SK-N-SH (cell line): ENCODE measurements around the gene AFP. TPM values are rescaled to one million over a fixed set of nuclear protein-coding genes. Genes with fewer than 3 reads are reported as not detected.

Source experiments
- CTCF ChIA-PET: fragments of 300-600, 350-600 bp; formaldehyde crosslinking; extraction: SDS; loops from one replicate; lab custom pipeline; 2021; lab: Yijun Ruan, JAX
- POLR2A ChIA-PET: fragments of 350-600 bp; sonication (Branson Sonifier 250); formaldehyde crosslinking; extraction: SDS; loops from one replicate; lab custom pipeline; 2020; ENCODE audit warnings: antibody characterized with exemption, inconsistent platforms; lab: Yijun Ruan, JAX
- DNase-seq: peaks from one replicate; pipeline ENCODE4 v3.0.0; 2012
- H2AFZ ChIP-seq: fragments of 200-600 bp; sonication (generic); 2 replicates; pipeline ENCODE4 v1.8.1; 2016; ENCODE audit warnings: antibody characterized with exemption, mild to moderate bottlenecking, low read depth
- H3F3A ChIP-seq: fragments of 200-600 bp; sonication (generic); replicated peaks from 2 replicates; pipeline ENCODE3; 2016; ENCODE audit warnings: antibody characterized with exemption, mild to moderate bottlenecking; ENCODE audit not compliant: insufficient read depth
- H3K27ac ChIP-seq, 2 experiments: fragments of 200-500 bp in 1 of 2; fragments of 200-600 bp in 1 of 2; sonication (Bioruptor generic) in 1 of 2; sonication (generic), shearing (Covaris generic) in 1 of 2; 2 replicates each; pipeline versions ENCODE4 v1.5.1 to v1.6.1; 2014 to 2016; ENCODE audit warnings: low read depth in 2 of 2, inconsistent platforms in 1 of 2, low read length in 1 of 2, mild to moderate bottlenecking in 1 of 2, mixed read lengths in 1 of 2
- H3K27me3 ChIP-seq: fragments of 200-600 bp; sonication (generic), shearing (Covaris generic); 2 replicates; pipeline ENCODE4 v1.6.1; 2016; ENCODE audit warnings: mixed run types; ENCODE audit not compliant: insufficient read depth
- H3K36me3 ChIP-seq, 2 experiments: fragments of 200-500 bp in 1 of 2; fragments of 200-600 bp in 1 of 2; sonication (Bioruptor generic) in 1 of 2; sonication (generic) in 1 of 2; replicated peaks in 1 of 2; 2 replicates each; pipeline versions ENCODE3 to v1.5.1; 2014 to 2016; ENCODE audit warnings: low read length in 1 of 2, mild to moderate bottlenecking in 1 of 2; ENCODE audit not compliant: insufficient read depth in 2 of 2, control insufficient read depth in 1 of 2
- H3K4me1 ChIP-seq, 2 experiments: fragments of 200-500 bp in 1 of 2; fragments of 200-600 bp in 1 of 2; sonication (Bioruptor generic) in 1 of 2; sonication (generic), shearing (Covaris generic) in 1 of 2; 2 replicates each; pipeline versions ENCODE4 v1.5.1 to v1.6.1; 2014 to 2016; ENCODE audit warnings: low read depth in 1 of 2, low read length in 1 of 2, mixed run types in 1 of 2; ENCODE audit not compliant: insufficient read depth in 2 of 2, control insufficient read depth in 1 of 2
- H3K4me2 ChIP-seq: fragments of 200-600 bp; sonication (generic), shearing (Covaris generic); 2 replicates; pipeline ENCODE4 v1.6.1; 2017; ENCODE audit warnings: mixed run types
- H3K4me3 ChIP-seq, 2 experiments: fragments of 200-500 bp in 1 of 2; fragments of 200-600 bp in 1 of 2; sonication (Bioruptor generic) in 1 of 2; sonication (generic), shearing (Covaris generic) in 1 of 2; 2 replicates each; pipeline versions ENCODE4 v1.5.1 to v1.8.1; 2014 to 2016; ENCODE audit warnings: low read depth in 2 of 2, inconsistent platforms in 1 of 2, low read length in 1 of 2, mild to moderate bottlenecking in 1 of 2, mixed read lengths in 1 of 2, moderate library complexity in 1 of 2
- H3K79me2 ChIP-seq: fragments of 200-600 bp; sonication (generic); 2 replicates; pipeline ENCODE4 v1.8.1; 2017; ENCODE audit warnings: mild to moderate bottlenecking; ENCODE audit not compliant: insufficient read depth
- H3K9ac ChIP-seq: fragments of 200-600 bp; sonication (generic); 2 replicates; pipeline ENCODE4 v1.6.1; 2017; ENCODE audit warnings: mixed run types
- H3K9me2 ChIP-seq: fragments of 200-600 bp; sonication (generic); 2 replicates; pipeline ENCODE4 v1.6.1; 2017; ENCODE audit warnings: mixed run types
- H3K9me3 ChIP-seq: fragments of 200-600 bp; sonication (generic); 2 replicates; pipeline ENCODE4 v1.6.1; 2017; ENCODE audit warnings: mixed run types, mild to moderate bottlenecking, moderate library complexity
- H4K20me1 ChIP-seq: fragments of 200-600 bp; sonication (generic); 2 replicates; pipeline ENCODE4 v1.6.1; 2017; ENCODE audit warnings: mild to moderate bottlenecking, mixed run types; ENCODE audit not compliant: insufficient read depth
- CHD2 ChIP-seq: fragments of 150-350 bp; IDR thresholded peaks from 2 replicates; pipeline ENCODE4 v1.6.1; 2018; ENCODE audit warnings: low read length; ENCODE audit not compliant: partially characterized antibody
- CTCF ChIP-seq: fragments of 200-600 bp; sonication (generic); IDR thresholded peaks from 2 replicates; pipeline ENCODE4 v1.6.1; 2017; ENCODE audit warnings: antibody characterized with exemption, mild to moderate bottlenecking, moderate library complexity
- EP300 ChIP-seq, 2 experiments: IDR thresholded peaks; 2 replicates each; pipeline versions ENCODE4 v1.4.0 to v1.6.1; 2012; ENCODE audit warnings: borderline replicate concordance in 1 of 2, low read depth in 1 of 2, low read length in 1 of 2
- EZH2phosphoT487 ChIP-seq: fragments of 200-600 bp; sonication (generic); IDR thresholded peaks from 2 replicates; pipeline ENCODE4 v1.6.1; 2017; ENCODE audit warnings: low read depth, mixed run types, mild to moderate bottlenecking, antibody characterized with exemption, moderate library complexity, borderline replicate concordance
- FOXM1 ChIP-seq: IDR thresholded peaks from 2 replicates; pipeline ENCODE4 v1.4.0; 2012; ENCODE audit warnings: low read depth, mild to moderate bottlenecking
- MXI1 ChIP-seq: IDR thresholded peaks from 2 replicates; pipeline ENCODE4 v1.6.1; 2012; ENCODE audit warnings: mild to moderate bottlenecking, low read depth, low read length, improper control_type of control experiment
- NFIC ChIP-seq: IDR thresholded peaks from 2 replicates; pipeline ENCODE4 v1.4.0; 2012; ENCODE audit warnings: borderline replicate concordance
- NRF1 ChIP-seq: IDR thresholded peaks from 2 replicates; pipeline ENCODE4 v1.6.1; 2012; ENCODE audit warnings: low read depth, mild to moderate bottlenecking, low read length
- POLR2AphosphoS5 ChIP-seq: IDR thresholded peaks from 2 replicates; pipeline ENCODE4 v1.6.1; 2012; ENCODE audit warnings: low read depth, low read length
- RAD21 ChIP-seq: IDR thresholded peaks from 2 replicates; pipeline ENCODE4 v1.6.1; 2012; ENCODE audit warnings: mild to moderate bottlenecking, low read length
- RFX5 ChIP-seq: IDR thresholded peaks from 2 replicates; pipeline ENCODE4 v1.6.1; 2012; ENCODE audit warnings: mild to moderate bottlenecking, improper control_type of control experiment, low read length
- RXRA ChIP-seq: IDR thresholded peaks from 2 replicates; pipeline ENCODE4 v1.4.0; 2012; ENCODE audit warnings: low read depth, mild to moderate bottlenecking, borderline replicate concordance
- SIN3A ChIP-seq: IDR thresholded peaks from 2 replicates; pipeline ENCODE4 v1.6.1; 2012; ENCODE audit warnings: low read depth, mild to moderate bottlenecking, low read length, moderate library complexity, borderline replicate concordance
- SMC3 ChIP-seq: IDR thresholded peaks from 2 replicates; pipeline ENCODE4 v1.6.1; 2012; ENCODE audit warnings: low read depth, low read length, improper control_type of control experiment
- TCF12 ChIP-seq: IDR thresholded peaks from 2 replicates; pipeline ENCODE4 v1.4.0; 2012
- YY1 ChIP-seq: IDR thresholded peaks from 2 replicates; pipeline ENCODE4 v1.4.0; 2012; ENCODE audit warnings: low read depth, mild to moderate bottlenecking
- ZBTB33 ChIP-seq: IDR thresholded peaks from 2 replicates; pipeline ENCODE4 v1.4.0; 2012; ENCODE audit warnings: low read depth, borderline replicate concordance
- WGBS: methylation state at CpG from one replicate; pipeline ENCODE4 v1.1.6; 2017; ENCODE audit warnings: low lambda C conversion rate; 5-methylcytosine and 5-hydroxymethylcytosine counted together
- polyA plus RNA-seq, 3 experiments: library from polyadenylated mRNA; depleted of rRNA; stranded (reverse); fragments of >200 nt; gene quantifications; 2 replicates each; pipeline ENCODE4 v1.2.3, GENCODE V29; 2012
- TF ChIP-seq, protein P1 (sequence below): IDR thresholded peaks from 2 replicates; pipeline ENCODE4; 2012
- TF ChIP-seq, protein P2 (sequence below): fragments of 150-350 bp; IDR thresholded peaks from 2 replicates; pipeline ENCODE4 v1.6.1; 2017; ENCODE audit warnings: antibody characterized with exemption, low read length, low read depth, borderline replicate concordance
- TF ChIP-seq, protein P3 (sequence below): IDR thresholded peaks from 2 replicates; pipeline ENCODE4 v1.6.1; 2012; ENCODE audit warnings: mild to moderate bottlenecking, low read depth, low read length, moderate library complexity

AFP gene
- polyA plus RNA-seq, 1 of the 3 experiments (the other 2 are of a cell fraction): 0.28 TPM

DNA sequence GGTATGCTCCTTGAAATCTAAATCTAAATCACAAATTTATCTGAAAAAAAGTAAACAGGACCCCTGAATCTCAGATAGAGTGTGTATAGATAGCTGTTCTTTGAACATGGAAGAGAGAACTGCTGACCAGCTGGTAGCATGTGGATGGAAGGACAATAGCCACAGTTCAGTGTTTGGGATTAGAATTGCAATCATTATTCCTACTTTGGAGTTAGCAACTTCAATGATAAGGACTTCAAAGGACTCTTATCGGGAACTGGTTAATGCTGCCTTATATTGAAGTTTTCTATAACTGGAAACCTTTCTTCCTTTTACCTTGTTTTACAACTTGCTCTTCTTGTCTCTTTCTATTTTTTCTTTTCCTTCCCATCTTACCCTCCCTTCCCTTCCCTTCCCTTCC lies 50.5 kb downstream of the AFP start:
- Histone ChIP-seq H2AFZ (no peak overlapping the region), H3K79me2 (no peaks in the 10 kb centered on the region), H4K20me1 (no peaks in the 10 kb centered on the region), H3K27me3 (peaks cover 12% of the 10 kb centered on the region), H3K4me3 (no peak overlapping the region), H3K4me2 (no peak overlapping the region), H3F3A (no peaks in the 10 kb centered on the region)
- DNase-seq: no peak
- CTCF ChIA-PET: no interaction called here
- WGBS: 6% methylated on average over 1 of the region's 1 CpG
- TF ChIP-seq RXRA: no peak
- TF ChIP-seq POLR2AphosphoS5: no peak
- no peak for TF ChIP-seq YY1
- no peak for TF ChIP-seq EP300 (IDR thresholded peaks at IDR 0.05; ENCODE audit: borderline replicate concordance in 1 of 2, low read depth in 1 of 2, low read length in 1 of 2)
- TF ChIP-seq TCF12: no peak
- no peak for TF ChIP-seq SMC3
- TF ChIP-seq SIN3A: no peak
- TF ChIP-seq, protein P1, sequence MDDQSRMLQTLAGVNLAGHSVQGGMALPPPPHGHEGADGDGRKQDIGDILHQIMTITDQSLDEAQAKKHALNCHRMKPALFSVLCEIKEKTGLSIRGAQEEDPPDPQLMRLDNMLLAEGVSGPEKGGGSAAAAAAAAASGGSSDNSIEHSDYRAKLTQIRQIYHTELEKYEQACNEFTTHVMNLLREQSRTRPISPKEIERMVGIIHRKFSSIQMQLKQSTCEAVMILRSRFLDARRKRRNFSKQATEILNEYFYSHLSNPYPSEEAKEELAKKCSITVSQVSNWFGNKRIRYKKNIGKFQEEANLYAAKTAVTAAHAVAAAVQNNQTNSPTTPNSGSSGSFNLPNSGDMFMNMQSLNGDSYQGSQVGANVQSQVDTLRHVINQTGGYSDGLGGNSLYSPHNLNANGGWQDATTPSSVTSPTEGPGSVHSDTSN: no peak
- no peak for TF ChIP-seq NFIC
- TF ChIP-seq MXI1: no peak
- TF ChIP-seq EZH2phosphoT487: no peak
- TF ChIP-seq RFX5: no peak
- TF ChIP-seq, all 33 proteins: peak for 0
- no peaks in the 10 kb centered on the region for H3K36me3 ChIP-seq
- no peak overlapping the region for H3K27ac ChIP-seq
- no peaks in the 10 kb centered on the region for H3K4me1 ChIP-seq
- H3K9me2 ChIP-seq: no peaks in the 10 kb centered on the region
- no peaks in the 10 kb centered on the region for H3K9me3 ChIP-seq
- POLR2A ChIA-PET: no interaction called here
- no peak overlapping the region for H3K9ac ChIP-seq

GRCh38 chr4:73487233-73487632 lies 51.2 kb downstream of the AFP start:
- no peaks in the 10 kb centered on the region for H4K20me1 ChIP-seq
- no peak overlapping the region for H3K4me2 ChIP-seq
- H3K36me3 ChIP-seq: no peaks in the 10 kb centered on the region
- DNase-seq: no peak
- WGBS: 6% methylated on average over 1 of the region's 1 CpG
- CTCF ChIA-PET: no interaction called here
- H2AFZ ChIP-seq: no peak overlapping the region
- no peaks in the 10 kb centered on the region for H3K4me1 ChIP-seq
- H3K27ac ChIP-seq: no peak overlapping the region
- TF ChIP-seq, protein P2, sequence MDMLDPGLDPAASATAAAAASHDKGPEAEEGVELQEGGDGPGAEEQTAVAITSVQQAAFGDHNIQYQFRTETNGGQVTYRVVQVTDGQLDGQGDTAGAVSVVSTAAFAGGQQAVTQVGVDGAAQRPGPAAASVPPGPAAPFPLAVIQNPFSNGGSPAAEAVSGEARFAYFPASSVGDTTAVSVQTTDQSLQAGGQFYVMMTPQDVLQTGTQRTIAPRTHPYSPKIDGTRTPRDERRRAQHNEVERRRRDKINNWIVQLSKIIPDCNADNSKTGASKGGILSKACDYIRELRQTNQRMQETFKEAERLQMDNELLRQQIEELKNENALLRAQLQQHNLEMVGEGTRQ: no peak
- TF ChIP-seq EP300 (IDR thresholded peaks at IDR 0.05; ENCODE audit: borderline replicate concordance in 1 of 2, low read depth in 1 of 2, low read length in 1 of 2) (no peak), TCF12 (no peak), RXRA (no peak), FOXM1 (no peak), CTCF (no peak), EZH2phosphoT487 (no peak), NRF1 (no peak), ZBTB33 (no peak), RAD21 (no peak), CHD2 (no peak)
- TF ChIP-seq, protein P3, sequence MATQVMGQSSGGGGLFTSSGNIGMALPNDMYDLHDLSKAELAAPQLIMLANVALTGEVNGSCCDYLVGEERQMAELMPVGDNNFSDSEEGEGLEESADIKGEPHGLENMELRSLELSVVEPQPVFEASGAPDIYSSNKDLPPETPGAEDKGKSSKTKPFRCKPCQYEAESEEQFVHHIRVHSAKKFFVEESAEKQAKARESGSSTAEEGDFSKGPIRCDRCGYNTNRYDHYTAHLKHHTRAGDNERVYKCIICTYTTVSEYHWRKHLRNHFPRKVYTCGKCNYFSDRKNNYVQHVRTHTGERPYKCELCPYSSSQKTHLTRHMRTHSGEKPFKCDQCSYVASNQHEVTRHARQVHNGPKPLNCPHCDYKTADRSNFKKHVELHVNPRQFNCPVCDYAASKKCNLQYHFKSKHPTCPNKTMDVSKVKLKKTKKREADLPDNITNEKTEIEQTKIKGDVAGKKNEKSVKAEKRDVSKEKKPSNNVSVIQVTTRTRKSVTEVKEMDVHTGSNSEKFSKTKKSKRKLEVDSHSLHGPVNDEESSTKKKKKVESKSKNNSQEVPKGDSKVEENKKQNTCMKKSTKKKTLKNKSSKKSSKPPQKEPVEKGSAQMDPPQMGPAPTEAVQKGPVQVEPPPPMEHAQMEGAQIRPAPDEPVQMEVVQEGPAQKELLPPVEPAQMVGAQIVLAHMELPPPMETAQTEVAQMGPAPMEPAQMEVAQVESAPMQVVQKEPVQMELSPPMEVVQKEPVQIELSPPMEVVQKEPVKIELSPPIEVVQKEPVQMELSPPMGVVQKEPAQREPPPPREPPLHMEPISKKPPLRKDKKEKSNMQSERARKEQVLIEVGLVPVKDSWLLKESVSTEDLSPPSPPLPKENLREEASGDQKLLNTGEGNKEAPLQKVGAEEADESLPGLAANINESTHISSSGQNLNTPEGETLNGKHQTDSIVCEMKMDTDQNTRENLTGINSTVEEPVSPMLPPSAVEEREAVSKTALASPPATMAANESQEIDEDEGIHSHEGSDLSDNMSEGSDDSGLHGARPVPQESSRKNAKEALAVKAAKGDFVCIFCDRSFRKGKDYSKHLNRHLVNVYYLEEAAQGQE: no peak
- no peaks in the 10 kb centered on the region for H3K9me2 ChIP-seq
- H3K27me3 ChIP-seq: peaks cover 14% of the 10 kb centered on the region
- H3K9me3 ChIP-seq: no peaks in the 10 kb centered on the region
- no peak overlapping the region for H3K4me3 ChIP-seq
- H3K79me2 ChIP-seq: no peaks in the 10 kb centered on the region
- no peak overlapping the region for H3K9ac ChIP-seq
- no peaks in the 10 kb centered on the region for H3F3A ChIP-seq
- POLR2A ChIA-PET: no interaction called here
